K562 (cell line): ENCODE results near the gene CNTRL. TPM values are rescaled to one million over a fixed set of nuclear protein-coding genes. Genes with fewer than 3 reads are reported as not detected.
"Not testable (repeated sequence)": the region's sequence is repeated elsewhere in the genome, so short reads cannot be mapped to it uniquely, and the experiment has no call there.

Experiments used
- ATAC-seq: fragments of 200-7000 bp; cut with Tn5 transposase; 3 replicates; pipeline ENCODE4 v1.9.1; 2020; ENCODE audit warnings: moderate library complexity
- BruUV-seq: library from RNA; stranded (reverse); fragments of 400-500 nt; replicated peaks from 2 replicates; lab custom pipeline; 2021; lab: Mats Ljungman, UMichigan
- CTCF ChIA-PET: fragments of 300-600 bp; formaldehyde crosslinking; extraction: SDS; loops from one replicate; lab custom pipeline; 2021; ENCODE audit warnings: low intra/inter-chr PET ratio; lab: Yijun Ruan, JAX
- POLR2A ChIA-PET: fragments of 300-600, 350-650 bp; sonication (Branson Sonifier 250); formaldehyde crosslinking; extraction: SDS; loops from one replicate; lab custom pipeline; 2021; ENCODE audit warnings: antibody characterized with exemption, inconsistent platforms; lab: Yijun Ruan, JAX
- DNase-seq, 4 experiments: peaks; one replicate each; pipeline versions ENCODE4 v3.0.0 to v3.0.0-alpha.2; 2011 to 2018; ENCODE audit warnings: low spot score in 3 of 4, mixed read lengths in 3 of 4; ENCODE audit errors: extremely low read depth in 1 of 4
- FAIRE-seq: peaks from 2 replicates; lab custom pipeline; 2011; peaks lifted over from hg19 to GRCh38; lab: Jason Lieb, UNC
- H2AFZ ChIP-seq: 2 replicates; pipeline ENCODE4 v1.6.0; 2011; ENCODE audit warnings: low read depth, low read length, control low read depth, inconsistent platforms
- H3K27ac ChIP-seq: fragments of 200-600 bp; 3 replicates; pipeline ENCODE4 v1.8.0; 2011; ENCODE audit warnings: low read depth, mild to moderate bottlenecking, control low read depth, inconsistent platforms, low read length, moderate library complexity, mixed read lengths; ENCODE audit errors: extremely low read depth
- H3K27me3 ChIP-seq, 2 experiments: fragments of 300-600 bp in 1 of 2; 2 replicates in 1 of 2; 3 replicates in 1 of 2; pipeline versions ENCODE4 v1.6.0 to v1.8.0; 2011; ENCODE audit warnings: inconsistent platforms in 2 of 2, low read length in 2 of 2, mild to moderate bottlenecking in 1 of 2, mixed read lengths in 1 of 2, moderate library complexity in 1 of 2; ENCODE audit not compliant: control insufficient read depth in 2 of 2, insufficient read depth in 2 of 2
- H3K36me3 ChIP-seq: fragments of 300-600 bp; 3 replicates; pipeline ENCODE4 v1.8.0; 2011; ENCODE audit warnings: mild to moderate bottlenecking, low read length, inconsistent platforms; ENCODE audit not compliant: control insufficient read depth, insufficient read depth
- H3K4me1 ChIP-seq, 2 experiments: fragments of 200-600 bp in 1 of 2; replicated peaks in 1 of 2; 2 replicates in 1 of 2; 3 replicates in 1 of 2; pipeline versions ENCODE4 v1.5.1 to v1.8.0; 2011; ENCODE audit warnings: inconsistent platforms in 2 of 2, low read length in 2 of 2, mild to moderate bottlenecking in 1 of 2, mixed read lengths in 1 of 2, moderate library complexity in 1 of 2; ENCODE audit not compliant: control insufficient read depth in 2 of 2, insufficient read depth in 2 of 2
- H3K4me2 ChIP-seq: 2 replicates; pipeline ENCODE4 v1.6.1; 2011; ENCODE audit warnings: low read length, control low read depth, inconsistent platforms, mixed read lengths; ENCODE audit not compliant: insufficient read depth
- H3K4me3 ChIP-seq: fragments of 200-600 bp; sonication (generic), shearing (Covaris generic); 2 replicates; pipeline ENCODE4 v1.5.1; 2016; ENCODE audit warnings: control low read depth, inconsistent platforms
- H3K79me2 ChIP-seq: fragments of 200-600 bp; 3 replicates; pipeline ENCODE4 v1.8.0; 2011; ENCODE audit warnings: low read length, inconsistent platforms; ENCODE audit not compliant: control insufficient read depth, insufficient read depth
- H3K9ac ChIP-seq, 2 experiments: 2 replicates each; pipeline versions ENCODE4 v1.6.0 to v1.6.1; 2011; ENCODE audit warnings: low read depth in 2 of 2, low read length in 2 of 2, control low read depth in 1 of 2, inconsistent platforms in 1 of 2, mild to moderate bottlenecking in 1 of 2, mixed read lengths in 1 of 2; ENCODE audit not compliant: insufficient read depth in 1 of 2
- H3K9me1 ChIP-seq: one replicate; pipeline ENCODE4 v1.6.0; 2011; ENCODE audit warnings: inconsistent platforms, mild to moderate bottlenecking, low read length, moderate library complexity; ENCODE audit not compliant: control insufficient read depth, insufficient read depth
- H3K9me3 ChIP-seq: replicated peaks from 2 replicates; pipeline ENCODE4 v1.5.1; 2011; ENCODE audit warnings: low read depth, low read length, inconsistent platforms; ENCODE audit not compliant: control insufficient read depth, insufficient read depth
- H4K20me1 ChIP-seq: replicated peaks from 2 replicates; pipeline ENCODE4 v1.6.1; 2011; ENCODE audit warnings: low read length, inconsistent platforms, mixed read lengths; ENCODE audit not compliant: control insufficient read depth, insufficient read depth
- CBFA2T3 ChIP-seq: fragments of 450-650 bp; IDR thresholded peaks from 2 replicates; pipeline ENCODE4 v1.6.1; 2017
- CHD4 ChIP-seq: fragments of 200-600 bp; sonication (generic); IDR thresholded peaks from 3 replicates; pipeline ENCODE4 v1.6.1; 2012; ENCODE audit warnings: low read depth, mild to moderate bottlenecking, mixed read lengths, low read length, inconsistent platforms; ENCODE audit not compliant: insufficient read depth, insufficient replicate concordance, poor library complexity, severe bottlenecking
- LCOR ChIP-seq: sonication (generic); formaldehyde crosslinking; IDR thresholded peaks from 2 replicates; pipeline ENCODE4 v1.8.0; 2022; ENCODE audit warnings: mild to moderate bottlenecking, missing genetic modification reagents
- NCOR1 ChIP-seq: fragments of 450-650 bp; IDR thresholded peaks from 2 replicates; pipeline ENCODE4 v1.6.1; 2016; ENCODE audit warnings: mild to moderate bottlenecking, moderate library complexity
- NFIC ChIP-seq: fragments of 450-650 bp; IDR thresholded peaks from 2 replicates; pipeline ENCODE4 v1.6.1; 2017; ENCODE audit warnings: mild to moderate bottlenecking, inconsistent platforms
- PTRF ChIP-seq: fragments of 450-650 bp; IDR thresholded peaks from 2 replicates; pipeline ENCODE4 v1.6.1; 2016; ENCODE audit warnings: mild to moderate bottlenecking, missing genetic modification characterization, missing compliant biosample characterization
- SREBF2 ChIP-seq: sonication (generic); formaldehyde crosslinking; IDR thresholded peaks from 2 replicates; pipeline ENCODE4 v1.4.0; 2020; ENCODE audit warnings: mild to moderate bottlenecking, missing genetic modification reagents
- ZNF165 ChIP-seq: fragments of 250-450 bp; sonication (Bioruptor Pico); IDR thresholded peaks from 2 replicates; pipeline ENCODE4 v1.4.0; 2020; ENCODE audit warnings: borderline replicate concordance
- ZNF431 ChIP-seq: sonication (generic); formaldehyde crosslinking; IDR thresholded peaks from 2 replicates; pipeline ENCODE4 v1.8.0; 2022; ENCODE audit warnings: mild to moderate bottlenecking, missing genetic modification reagents
- ZNF717 ChIP-seq: fragments of 250-450 bp; sonication (Bioruptor Pico); IDR thresholded peaks from 2 replicates; pipeline ENCODE4 v1.5.0; 2021
- ZZZ3 ChIP-seq: fragments of 450-650 bp; IDR thresholded peaks from 2 replicates; pipeline ENCODE4 v1.6.1; 2016; ENCODE audit warnings: antibody characterized with exemption, mild to moderate bottlenecking, moderate library complexity
- WGBS: fragments of 100-300 bp; shearing (Covaris generic); methylation state at CpG from one replicate; pipeline ENCODE4 v1.1.6; 2016; ENCODE audit warnings: low coverage, mixed read lengths; ENCODE audit not compliant: insufficient coverage; ENCODE audit errors: missing lambda C conversion rate; 5-methylcytosine and 5-hydroxymethylcytosine counted together
- in situ Hi-C: fragments of 300-500 bp; cut with MboI; formaldehyde crosslinking; loops from 4 replicates; pipeline ENCODE4 v1.15.0; 2018; ENCODE audit warnings: inconsistent platforms, mixed read lengths
- intact Hi-C: fragments of 100-400 bp; cut with micrococcal nuclease; formaldehyde crosslinking; loops from 2 replicates; pipeline ENCODE4 v1.14.2; 2022
- polyA plus RNA-seq, 8 experiments: library from polyadenylated mRNA; depleted of rRNA in 4 of 8; stranded (reverse) in 5 of 8; unstranded in 3 of 8; fragments of >200 nt; fragmentation: Nextera tagmentation in 2 of 8; fragmentation: Illumina TruSeq in 1 of 8; extraction: Ambion mirVana in 2 of 8; extraction: Trizol in 1 of 8; gene quantifications; 2 replicates each; pipeline versions ENCODE4 v1.2.1 to v1.2.3, GENCODE V29; 2011 to 2014; ENCODE audit warnings: inconsistent platforms in 1 of 8, missing spikeins in 1 of 8
- total RNA-seq, 7 experiments: library from RNA; depleted of rRNA in 6 of 7; stranded (reverse); fragments of >200 nt in 6 of 7; fragmentation: Illumina TruSeq in 2 of 7; extraction: Trizol in 2 of 7; gene quantifications; 2 replicates each; pipeline versions ENCODE4 v1.2.1 to v1.2.3, GENCODE V29; 2011 to 2021; ENCODE audit warnings: low replicate concordance in 1 of 7
- TF ChIP-seq, protein P1 (sequence below): fragments of 250-450 bp; sonication (Bioruptor Pico); IDR thresholded peaks from 2 replicates; pipeline ENCODE4 v1.4.0; 2020; ENCODE audit warnings: mild to moderate bottlenecking, moderate library complexity, borderline replicate concordance

CNTRL gene
- total and polyA plus RNA-seq, 9 of the 15 experiments (the other 6 are each of a cell fraction or from before 2014, with no cell fraction given) = 9.2 to 28.9 (median 20.5) TPM

GRCh38 chr9:121090743-121091142, 16.0 kb downstream of the CNTRL start:
- DNase-seq, H3K4me1 ChIP-seq, BruUV-seq, H3K27ac ChIP-seq, H3K9me3 ChIP-seq, H3K9ac ChIP-seq, in situ Hi-C loops, H4K20me1 ChIP-seq, CTCF ChIA-PET, H3K4me3 ChIP-seq, H2AFZ ChIP-seq, FAIRE-seq, H3K79me2 ChIP-seq, intact Hi-C loops, H3K4me2 ChIP-seq, H3K27me3 ChIP-seq, H3K9me1 ChIP-seq, ATAC-seq: not testable (repeated sequence)
- WGBS = 72% methylated on average over 6 of the region's 6 CpGs
- POLR2A ChIA-PET = interaction anchor here (0.6 kb wide), 1 partner anchor 1939 kb away, joined by 3 read pairs; no protein-coding TSS in a partner anchor
- peak; percentile 93 for TF ChIP-seq ZNF431 (CRISPR knock-in tag)
- peaks cover 39% of the 10 kb centered on the region; the same call in 2 of the 3 replicates for H3K36me3 ChIP-seq

GRCh38 chr9:121095057-121095456, 20.3 kb downstream of the CNTRL start:
- BruUV-seq = no TSS peak
- Histone ChIP-seq H2AFZ (no peak overlapping the region), H4K20me1 (no peaks in the 10 kb centered on the region), H3K27me3 (no peaks in the 10 kb centered on the region), H3K9me3 (peaks cover 7% of the 10 kb centered on the region; the same call in 1 of the 2 replicates), H3K4me3 (no peak overlapping the region), H3K27ac (no peak overlapping the region), H3K4me2 (no peak overlapping the region), H3K9ac (no peak overlapping the region), H3K36me3 (peaks cover 46% of the 10 kb centered on the region), H3K9me1 (no peaks in the 10 kb centered on the region), H3K4me1 (no peaks in the 10 kb centered on the region), H3K79me2 (no peaks in the 10 kb centered on the region)
- DNase-seq = no peak
- intact Hi-C loops = no loop called here
- ATAC-seq = no peak
- no peak for FAIRE-seq
- TF ChIP-seq ZZZ3 = no peak
- no peak for TF ChIP-seq SREBF2
- no peak for TF ChIP-seq NFIC
- TF ChIP-seq, protein P1, sequence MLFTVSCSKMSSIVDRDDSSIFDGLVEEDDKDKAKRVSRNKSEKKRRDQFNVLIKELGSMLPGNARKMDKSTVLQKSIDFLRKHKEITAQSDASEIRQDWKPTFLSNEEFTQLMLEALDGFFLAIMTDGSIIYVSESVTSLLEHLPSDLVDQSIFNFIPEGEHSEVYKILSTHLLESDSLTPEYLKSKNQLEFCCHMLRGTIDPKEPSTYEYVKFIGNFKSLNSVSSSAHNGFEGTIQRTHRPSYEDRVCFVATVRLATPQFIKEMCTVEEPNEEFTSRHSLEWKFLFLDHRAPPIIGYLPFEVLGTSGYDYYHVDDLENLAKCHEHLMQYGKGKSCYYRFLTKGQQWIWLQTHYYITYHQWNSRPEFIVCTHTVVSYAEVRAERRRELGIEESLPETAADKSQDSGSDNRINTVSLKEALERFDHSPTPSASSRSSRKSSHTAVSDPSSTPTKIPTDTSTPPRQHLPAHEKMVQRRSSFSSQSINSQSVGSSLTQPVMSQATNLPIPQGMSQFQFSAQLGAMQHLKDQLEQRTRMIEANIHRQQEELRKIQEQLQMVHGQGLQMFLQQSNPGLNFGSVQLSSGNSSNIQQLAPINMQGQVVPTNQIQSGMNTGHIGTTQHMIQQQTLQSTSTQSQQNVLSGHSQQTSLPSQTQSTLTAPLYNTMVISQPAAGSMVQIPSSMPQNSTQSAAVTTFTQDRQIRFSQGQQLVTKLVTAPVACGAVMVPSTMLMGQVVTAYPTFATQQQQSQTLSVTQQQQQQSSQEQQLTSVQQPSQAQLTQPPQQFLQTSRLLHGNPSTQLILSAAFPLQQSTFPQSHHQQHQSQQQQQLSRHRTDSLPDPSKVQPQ = no peak
- no peak for TF ChIP-seq PTRF (tag)
- TF ChIP-seq CHD4 = no peak
- TF ChIP-seq LCOR (CRISPR knock-in tag) = no peak
- TF ChIP-seq ZNF717 (CRISPR knock-in tag) = no peak
- TF ChIP-seq ZNF165 (CRISPR knock-in tag) = no peak
- TF ChIP-seq CBFA2T3 = no peak
- TF ChIP-seq NCOR1 = no peak
- POLR2A ChIA-PET = interaction anchor here (0.5 kb wide), 1 partner anchor 652 kb away, joined by 3 read pairs; no protein-coding TSS in a partner anchor
- in situ Hi-C loops = no loop called here
- CTCF ChIA-PET = no interaction called here
